ENCODE data around the gene ARHGAP6.

The ARHGAP6 gene

GRCh38 chrX:11398139-11398538 is 267.6 kb downstream of the ARHGAP6 start:
- no peak overlapping the region for H3K4me3 ChIP-seq (replicated peaks; ENCODE audit: insufficient read depth, low read length)
- no peaks in the 10 kb centered on the region for H3K27me3 ChIP-seq (ENCODE audit: insufficient read depth, poor library complexity, severe bottlenecking)
- H3K27ac ChIP-seq (replicated peaks), result no peak overlapping the region
- TF ChIP-seq GABPA (IDR thresholded peaks at IDR 0.05; ENCODE audit: low read depth), result no peak
- no peak for TF ChIP-seq REST (IDR thresholded peaks at IDR 0.05; ENCODE audit: insufficient replicate concordance, low read depth)
- TF ChIP-seq POLR2AphosphoS5 (IDR thresholded peaks at IDR 0.05; ENCODE audit: low read depth), result no peak
- TF ChIP-seq SPI1 (IDR thresholded peaks at IDR 0.05; ENCODE audit: borderline replicate concordance, low read depth), result no peak
- TF ChIP-seq CTCF (IDR thresholded peaks at IDR 0.05; ENCODE audit: insufficient read depth, low read length), result no peak
- no peak for DNase-seq (ENCODE audit: low read depth in 1 of 2, low spot score in 1 of 2)

- DNase-seq (ENCODE audit: low read depth in 1 of 2, low spot score in 1 of 2), result no peak
These were observed 268.0 kb downstream of the ARHGAP6 start for GRCh38 chrX:11397680-11398079.

GRCh38 chrX:11395859-11396258 is 269.9 kb downstream of the ARHGAP6 start:
- TF ChIP-seq SPI1 (IDR thresholded peaks at IDR 0.05; ENCODE audit: borderline replicate concordance, low read depth) (no peak), REST (IDR thresholded peaks at IDR 0.05; ENCODE audit: insufficient replicate concordance, low read depth) (no peak), GABPA (IDR thresholded peaks at IDR 0.05; ENCODE audit: low read depth) (no peak), CTCF (IDR thresholded peaks at IDR 0.05; ENCODE audit: insufficient read depth, low read length) (no peak), POLR2AphosphoS5 (IDR thresholded peaks at IDR 0.05; ENCODE audit: low read depth) (no peak)
- Histone ChIP-seq H3K27ac (replicated peaks) (no peak overlapping the region), H3K27me3 (ENCODE audit: insufficient read depth, poor library complexity, severe bottlenecking) (no peaks in the 10 kb centered on the region), H3K4me3 (replicated peaks; ENCODE audit: insufficient read depth, low read length) (no peak overlapping the region)
- DNase-seq (ENCODE audit: low read depth in 1 of 2, low spot score in 1 of 2), result no peak

More at GRCh38 chrX:11397680-11398079, 268.0 kb downstream of the ARHGAP6 start:
- TF ChIP-seq CTCF (IDR thresholded peaks at IDR 0.05; ENCODE audit: insufficient read depth, low read length) (no peak), REST (IDR thresholded peaks at IDR 0.05; ENCODE audit: insufficient replicate concordance, low read depth) (no peak), GABPA (IDR thresholded peaks at IDR 0.05; ENCODE audit: low read depth) (no peak)
- no peak overlapping the region for H3K27ac ChIP-seq (replicated peaks)
- H3K27me3 ChIP-seq (ENCODE audit: insufficient read depth, poor library complexity, severe bottlenecking), result no peaks in the 10 kb centered on the region
- H3K4me3 ChIP-seq (replicated peaks; ENCODE audit: insufficient read depth, low read length), result no peak overlapping the region

Measured in HL-60 (cell line).